ENCODE data around the gene ALPP. TPM values are rescaled to one million over a fixed set of nuclear protein-coding genes. Genes with fewer than 3 reads are reported as not detected.
"Not testable (repeated sequence)": the region's sequence is repeated elsewhere in the genome, so short reads cannot be mapped to it uniquely, and the experiment has no call there.

Gene ALPP
- total RNA-seq, 1 donor from 2014 or later = not detected

DNA sequence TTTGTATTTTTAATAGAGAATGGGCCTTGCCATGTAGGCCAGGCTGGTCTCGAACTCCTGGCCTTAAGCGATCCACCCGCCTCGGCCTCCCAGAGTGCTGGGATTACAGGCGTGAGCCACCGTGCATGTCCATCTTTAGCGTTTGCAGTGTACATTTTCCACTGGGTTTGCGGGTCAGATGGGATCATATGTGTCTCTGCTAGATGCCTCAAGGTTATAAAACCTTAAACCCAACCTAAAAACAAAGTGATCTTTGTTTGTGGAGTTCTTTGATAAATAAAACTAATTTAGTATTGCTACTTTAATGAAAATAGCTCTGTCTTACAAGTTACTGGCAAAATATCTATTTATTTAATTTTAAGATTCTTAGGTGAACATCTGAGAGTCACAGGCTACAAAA lies 15.0 kb downstream of the ALPP start:
- Mint-ChIP-seq H3K9me3 (no peaks in the 10 kb centered on the region), H3K36me3 (ENCODE audit: low read depth) (no peaks in the 10 kb centered on the region)

DNA sequence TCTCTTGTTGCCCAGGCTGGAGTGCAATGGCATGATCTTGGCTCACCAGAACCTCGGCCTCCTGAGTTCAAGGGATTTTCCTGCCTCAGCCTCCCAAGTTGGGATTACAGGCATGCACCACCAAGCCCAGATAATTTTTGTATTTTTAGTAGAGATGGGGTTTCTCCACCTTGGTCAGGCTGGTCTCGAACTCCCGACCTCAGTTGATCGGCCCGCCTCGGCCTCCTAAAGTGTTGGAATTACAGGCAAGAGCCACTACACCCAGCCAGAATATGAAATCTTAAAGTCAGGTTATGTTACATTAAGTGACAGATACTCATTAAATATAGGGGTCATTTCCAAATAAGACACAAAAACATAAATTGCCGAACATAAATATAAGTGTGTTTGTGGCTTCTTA lies 15.9 kb downstream of the ALPP start:
- peaks cover 53% of the 10 kb centered on the region for H3K27me3 Mint-ChIP-seq (ENCODE audit: low read depth)
- not testable (repeated sequence) for H3K27ac Mint-ChIP-seq (ENCODE audit: unreplicated experiment); H3K4me1 Mint-ChIP-seq; H3K36me3 Mint-ChIP-seq (ENCODE audit: low read depth); H3K9me3 Mint-ChIP-seq; H3K4me3 Mint-ChIP-seq; DNase-seq (ENCODE audit: low read depth, low spot score)

More for the DNA sequence above, 15.0 kb downstream of the ALPP start:
- no peaks in the 10 kb centered on the region for H3K4me1 Mint-ChIP-seq
- DNase-seq (ENCODE audit: low read depth, low spot score) = no peak
- no peak overlapping the region for H3K27ac Mint-ChIP-seq (ENCODE audit: unreplicated experiment)
- peaks cover 60% of the 10 kb centered on the region for H3K27me3 Mint-ChIP-seq (ENCODE audit: low read depth)
- TF ChIP-seq, protein P1, sequence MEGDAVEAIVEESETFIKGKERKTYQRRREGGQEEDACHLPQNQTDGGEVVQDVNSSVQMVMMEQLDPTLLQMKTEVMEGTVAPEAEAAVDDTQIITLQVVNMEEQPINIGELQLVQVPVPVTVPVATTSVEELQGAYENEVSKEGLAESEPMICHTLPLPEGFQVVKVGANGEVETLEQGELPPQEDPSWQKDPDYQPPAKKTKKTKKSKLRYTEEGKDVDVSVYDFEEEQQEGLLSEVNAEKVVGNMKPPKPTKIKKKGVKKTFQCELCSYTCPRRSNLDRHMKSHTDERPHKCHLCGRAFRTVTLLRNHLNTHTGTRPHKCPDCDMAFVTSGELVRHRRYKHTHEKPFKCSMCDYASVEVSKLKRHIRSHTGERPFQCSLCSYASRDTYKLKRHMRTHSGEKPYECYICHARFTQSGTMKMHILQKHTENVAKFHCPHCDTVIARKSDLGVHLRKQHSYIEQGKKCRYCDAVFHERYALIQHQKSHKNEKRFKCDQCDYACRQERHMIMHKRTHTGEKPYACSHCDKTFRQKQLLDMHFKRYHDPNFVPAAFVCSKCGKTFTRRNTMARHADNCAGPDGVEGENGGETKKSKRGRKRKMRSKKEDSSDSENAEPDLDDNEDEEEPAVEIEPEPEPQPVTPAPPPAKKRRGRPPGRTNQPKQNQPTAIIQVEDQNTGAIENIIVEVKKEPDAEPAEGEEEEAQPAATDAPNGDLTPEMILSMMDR (conservative IDR thresholded peaks at IDR 0.05) = no peak
- H3K4me3 Mint-ChIP-seq = no peak overlapping the region

DNA sequence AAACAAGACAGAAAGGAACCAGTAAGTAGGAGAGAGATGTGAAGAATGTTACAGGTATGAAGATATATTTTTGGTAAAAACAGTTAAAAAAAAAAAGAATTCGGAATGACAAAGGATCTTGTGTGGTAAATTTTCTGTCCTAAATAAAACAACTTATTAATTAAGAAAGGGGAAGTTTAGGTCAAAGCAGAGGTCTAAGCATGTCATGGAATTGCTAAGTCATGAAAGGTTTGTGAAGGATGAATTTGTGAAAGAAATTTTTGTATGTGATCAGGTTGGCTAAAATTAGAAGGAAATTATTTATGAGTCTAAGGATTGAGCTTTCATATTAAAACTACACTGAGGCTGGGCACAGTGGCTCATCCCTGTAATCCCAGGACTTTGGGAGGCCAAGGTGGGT lies 17.0 kb downstream of the ALPP start:
- H3K27me3 Mint-ChIP-seq (ENCODE audit: low read depth) = peaks cover 46% of the 10 kb centered on the region
- H3K36me3 Mint-ChIP-seq (ENCODE audit: low read depth) = no peaks in the 10 kb centered on the region
- TF ChIP-seq, protein P1 (conservative IDR thresholded peaks at IDR 0.05) = no peak
- no peaks in the 10 kb centered on the region for H3K4me1 Mint-ChIP-seq
- DNase-seq (ENCODE audit: low read depth, low spot score) = no peak
- no peaks in the 10 kb centered on the region for H3K9me3 Mint-ChIP-seq
- H3K27ac Mint-ChIP-seq (ENCODE audit: unreplicated experiment) = no peak overlapping the region
- H3K4me3 Mint-ChIP-seq = no peak overlapping the region

DNA sequence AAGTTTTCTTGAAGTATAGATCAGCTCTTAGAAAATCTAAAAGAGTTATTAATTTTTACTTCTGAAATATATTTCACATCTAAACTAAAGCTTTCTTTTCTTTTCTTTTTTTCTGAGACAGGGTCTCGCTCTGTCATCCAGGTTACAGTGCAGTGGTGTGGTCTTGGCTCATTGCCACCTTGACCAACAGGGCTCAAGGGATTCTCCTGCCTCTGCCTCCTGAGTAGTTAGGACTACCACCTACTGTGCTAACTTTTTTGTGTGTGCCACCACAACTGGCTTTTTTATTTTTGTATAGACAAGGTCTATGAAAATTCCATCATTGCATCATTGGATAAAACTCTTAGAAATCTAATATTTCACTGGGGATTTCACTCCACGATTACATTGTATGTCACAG lies 18.1 kb downstream of the ALPP start:
- no peak overlapping the region for H3K27ac Mint-ChIP-seq (ENCODE audit: unreplicated experiment)

DNA sequence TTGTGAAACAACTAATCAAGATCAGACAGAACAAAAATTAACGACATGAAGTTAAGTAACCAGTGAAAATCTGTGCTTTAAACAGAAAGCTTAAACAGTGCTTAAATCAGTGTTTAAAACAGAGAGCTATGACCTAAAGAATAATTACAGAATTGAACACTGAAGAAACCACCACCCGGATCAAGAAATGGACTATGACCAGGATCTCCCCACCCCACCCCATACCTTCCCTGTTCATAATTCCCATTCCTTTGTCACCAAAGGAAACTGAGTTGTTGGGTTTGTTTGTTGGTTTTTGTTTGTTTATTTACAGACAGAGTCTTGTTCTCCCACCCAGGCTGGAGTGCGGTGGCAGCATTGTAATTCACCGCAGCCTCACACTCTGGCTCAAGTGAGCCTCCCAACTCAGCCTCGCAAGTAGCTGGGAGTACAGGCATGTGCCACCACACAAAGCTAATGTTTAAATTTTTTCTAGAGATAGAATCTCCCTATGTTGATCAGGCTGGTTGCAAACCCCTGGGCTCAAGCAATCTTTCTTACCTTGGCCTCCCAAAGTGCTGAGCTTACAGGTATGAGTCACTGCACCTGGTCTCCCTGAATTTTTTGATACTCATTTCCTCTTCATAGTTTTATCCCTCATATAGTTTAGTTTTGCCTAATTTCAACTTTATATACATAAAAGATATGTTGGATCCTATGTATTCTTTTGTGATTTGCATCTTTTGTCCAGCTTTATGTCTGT lies 19.9 kb downstream of the ALPP start:
- TF ChIP-seq, protein P1 (conservative IDR thresholded peaks at IDR 0.05) = no peak
- DNase-seq (ENCODE audit: low read depth, low spot score) = no peak
- Mint-ChIP-seq H3K9me3 (no peaks in the 10 kb centered on the region), H3K4me1 (no peaks in the 10 kb centered on the region), H3K27ac (ENCODE audit: unreplicated experiment) (no peak overlapping the region), H3K4me3 (no peak overlapping the region), H3K36me3 (ENCODE audit: low read depth) (no peaks in the 10 kb centered on the region), H3K27me3 (ENCODE audit: low read depth) (peaks cover 29% of the 10 kb centered on the region)

More for the DNA sequence above, 18.1 kb downstream of the ALPP start:
- Mint-ChIP-seq H3K27me3 (ENCODE audit: low read depth) (peaks cover 37% of the 10 kb centered on the region), H3K4me3 (no peak overlapping the region), H3K9me3 (no peaks in the 10 kb centered on the region), H3K36me3 (ENCODE audit: low read depth) (no peaks in the 10 kb centered on the region), H3K4me1 (no peaks in the 10 kb centered on the region)
- TF ChIP-seq, protein P1 (conservative IDR thresholded peaks at IDR 0.05) = no peak
- no peak for DNase-seq (ENCODE audit: low read depth, low spot score)

DNA sequence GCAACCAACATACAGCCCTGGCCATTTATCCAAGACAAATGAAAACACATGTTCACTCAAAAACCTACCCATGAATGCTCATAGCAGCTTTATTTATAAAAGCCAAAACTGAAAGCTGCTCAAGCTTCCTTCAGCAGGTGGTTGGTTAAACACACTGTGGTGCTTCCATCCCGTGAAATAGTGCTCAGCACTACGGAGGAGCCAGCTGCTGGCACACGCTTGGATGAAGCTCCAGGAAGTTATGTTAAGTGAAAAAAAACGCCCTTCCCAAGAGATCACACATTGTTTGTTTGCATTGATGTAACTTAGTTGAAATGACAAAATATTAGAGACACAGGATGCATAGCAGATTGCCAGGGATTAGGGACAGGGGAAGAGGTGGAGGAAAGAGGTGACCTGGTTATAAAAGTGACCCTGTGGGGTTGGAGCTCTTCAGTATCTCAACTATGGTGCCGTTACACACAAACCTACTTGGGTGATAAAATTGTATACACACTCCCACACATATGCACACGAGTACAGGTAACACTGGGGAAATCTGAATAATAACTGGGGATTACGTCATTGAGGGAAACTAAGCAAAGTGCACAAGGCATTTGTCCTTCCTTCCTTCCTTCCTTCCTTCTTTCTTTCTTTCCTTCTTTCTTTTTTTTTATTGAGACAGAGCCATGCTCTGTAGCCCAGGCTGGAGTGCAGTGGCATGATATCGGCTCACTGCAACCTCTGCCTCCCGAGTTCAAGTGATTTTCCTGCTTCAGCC lies 21.9 kb downstream of the ALPP start:
- Mint-ChIP-seq H3K27me3 (ENCODE audit: low read depth) (peaks cover 23% of the 10 kb centered on the region), H3K4me3 (no peak overlapping the region), H3K4me1 (no peaks in the 10 kb centered on the region), H3K9me3 (no peaks in the 10 kb centered on the region), H3K36me3 (ENCODE audit: low read depth) (no peaks in the 10 kb centered on the region), H3K27ac (ENCODE audit: unreplicated experiment) (no peak overlapping the region)
- TF ChIP-seq, protein P1 (conservative IDR thresholded peaks at IDR 0.05) = no peak
- DNase-seq (ENCODE audit: low read depth, low spot score) = no peak
